H1 (cell line): ENCODE data around the gene ZNF471. TPM values are rescaled to one million over a fixed set of nuclear protein-coding genes. Genes with fewer than 3 reads are reported as not detected.
A peak's percentile ranks its signal among the peaks of the same experiment; 100 is the strongest.

ENCODE experiments used
- CTCF ChIA-PET: fragments of 300-600 bp; sonication (Branson Sonifier 250); formaldehyde crosslinking; loops from one replicate; lab custom pipeline; 2021; ENCODE audit not compliant: partially characterized antibody; lab: Charles Lee
- POLR2A ChIA-PET: fragments of 300-600 bp; sonication (Branson Sonifier 250); formaldehyde crosslinking; loops from one replicate; lab custom pipeline; 2021; ENCODE audit warnings: inconsistent platforms; ENCODE audit not compliant: partially characterized antibody; lab: Charles Lee
- DNase-seq, 2 experiments: peaks; one replicate each; pipeline versions ENCODE4 v3.0.0 to v3.0.0-alpha.2; 2010 to 2022; ENCODE audit warnings: low spot score in 2 of 2, low read depth in 1 of 2, mixed read lengths in 1 of 2
- FAIRE-seq: peaks from 2 replicates; lab custom pipeline; 2011; peaks lifted over from hg19 to GRCh38; lab: Jason Lieb, UNC
- H2AFZ ChIP-seq: 2 replicates; pipeline ENCODE4 v1.8.1; 2012; ENCODE audit warnings: low read length, inconsistent platforms
- H2AK5ac ChIP-seq: 2 replicates; pipeline ENCODE4 v1.6.1; 2013; ENCODE audit warnings: low read depth, low read length
- H2BK120ac ChIP-seq: replicated peaks from 2 replicates; pipeline ENCODE3; 2013; ENCODE audit warnings: low read depth, low read length, inconsistent platforms
- H2BK12ac ChIP-seq: 2 replicates; pipeline ENCODE4 v1.6.1; 2013; ENCODE audit warnings: low read depth, low read length
- H2BK15ac ChIP-seq: 2 replicates; pipeline ENCODE4 v1.6.1; 2013; ENCODE audit warnings: low read length
- H2BK20ac ChIP-seq: 2 replicates; pipeline ENCODE4 v1.6.1; 2013; ENCODE audit warnings: low read length
- H2BK5ac ChIP-seq: 2 replicates; pipeline ENCODE4 v1.6.1; 2013; ENCODE audit warnings: low read depth, low read length
- H3K14ac ChIP-seq: 2 replicates; pipeline ENCODE4 v1.6.1; 2013; ENCODE audit warnings: inconsistent platforms; ENCODE audit not compliant: insufficient read length
- H3K18ac ChIP-seq: 2 replicates; pipeline ENCODE4 v1.6.1; 2013; ENCODE audit warnings: low read length; ENCODE audit errors: extremely low read depth
- H3K23ac ChIP-seq: 2 replicates; pipeline ENCODE4 v1.6.1; 2013; ENCODE audit warnings: inconsistent platforms; ENCODE audit not compliant: insufficient read length
- H3K23me2 ChIP-seq: 2 replicates; pipeline ENCODE4 v1.6.1; 2013; ENCODE audit warnings: low read depth, low read length
- H3K27ac ChIP-seq: 2 replicates; pipeline ENCODE4 v1.6.1; 2011; ENCODE audit warnings: low read depth, low read length, inconsistent platforms
- H3K27me3 ChIP-seq, 4 experiments: replicated peaks in 1 of 4; 1 replicate in 1 of 4; 2 replicates in 3 of 4; pipeline versions ENCODE4 v1.6.1 to v1.8.1; 2011 to 2013; ENCODE audit warnings: low read length in 3 of 4, mild to moderate bottlenecking in 3 of 4, inconsistent platforms in 2 of 4, mixed read lengths in 2 of 4, moderate library complexity in 1 of 4; ENCODE audit not compliant: control insufficient read depth in 3 of 4, insufficient read depth in 3 of 4; ENCODE audit errors: extremely low read depth in 1 of 4
- H3K36me3 ChIP-seq, 4 experiments: 2 replicates each; pipeline versions ENCODE4 v1.6.1 to v1.8.1; 2011 to 2013; ENCODE audit warnings: mild to moderate bottlenecking in 4 of 4, low read length in 3 of 4, moderate library complexity in 2 of 4, control low read depth in 1 of 4, inconsistent platforms in 1 of 4; ENCODE audit not compliant: insufficient read depth in 4 of 4, control insufficient read depth in 2 of 4
- H3K4ac ChIP-seq: replicated peaks from 2 replicates; pipeline ENCODE3; 2013; ENCODE audit warnings: low read length, low read depth, mixed read lengths, inconsistent platforms; ENCODE audit not compliant: insufficient read length
- H3K4me1 ChIP-seq, 4 experiments: replicated peaks in 1 of 4; 1 replicate in 1 of 4; 2 replicates in 3 of 4; pipeline versions ENCODE4 v1.6.1 to v1.8.1; 2011 to 2013; ENCODE audit warnings: low read length in 3 of 4, inconsistent platforms in 2 of 4, mixed read lengths in 1 of 4; ENCODE audit not compliant: insufficient read depth in 4 of 4, control insufficient read depth in 3 of 4
- H3K4me2 ChIP-seq, 2 experiments: 2 replicates each; pipeline versions ENCODE4 v1.6.1 to v1.8.1; 2011 to 2013; ENCODE audit warnings: low read depth in 2 of 2, low read length in 2 of 2, control low read depth in 1 of 2, inconsistent platforms in 1 of 2, mild to moderate bottlenecking in 1 of 2; ENCODE audit not compliant: insufficient read depth in 1 of 2
- H3K4me3 ChIP-seq, 4 experiments: fragments of 200-600, 300-600 bp in 1 of 4; sonication (generic), shearing (Covaris generic), sonication (Bioruptor Twin) in 1 of 4; 2 replicates each; pipeline versions ENCODE4 v1.5.1 to v1.8.1; 2011 to 2016; ENCODE audit warnings: low read length in 4 of 4, low read depth in 3 of 4, control low read depth in 2 of 4, inconsistent platforms in 2 of 4, mild to moderate bottlenecking in 2 of 4, mixed read lengths in 1 of 4, moderate library complexity in 1 of 4; ENCODE audit not compliant: insufficient read depth in 2 of 4; ENCODE audit errors: extremely low read depth in 1 of 4
- H3K56ac ChIP-seq: replicated peaks from 2 replicates; pipeline ENCODE3; 2013; ENCODE audit warnings: low read depth, mild to moderate bottlenecking, mixed read lengths, low read length, inconsistent platforms; ENCODE audit not compliant: insufficient read length
- H3K79me1 ChIP-seq: 2 replicates; pipeline ENCODE4 v1.6.1; 2013; ENCODE audit warnings: low read depth, low read length, control low read depth
- H3K79me2 ChIP-seq, 2 experiments: 2 replicates each; pipeline versions ENCODE4 v1.6.1 to v1.8.1; 2012 to 2013; ENCODE audit warnings: low read length in 2 of 2, mild to moderate bottlenecking in 2 of 2, inconsistent platforms in 1 of 2; ENCODE audit not compliant: insufficient read depth in 2 of 2, control insufficient read depth in 1 of 2
- H3K9ac ChIP-seq, 4 experiments: replicated peaks in 1 of 4; 1 replicate in 1 of 4; 2 replicates in 3 of 4; pipeline versions ENCODE4 v1.6.1 to v1.8.1; 2011 to 2013; ENCODE audit warnings: low read depth in 3 of 4, low read length in 3 of 4, control low read depth in 2 of 4, mild to moderate bottlenecking in 2 of 4, moderate library complexity in 2 of 4, inconsistent platforms in 1 of 4; ENCODE audit errors: extremely low read depth in 1 of 4
- H3K9me3 ChIP-seq, 2 experiments: 2 replicates each; pipeline versions ENCODE4 v1.6.1 to v1.8.1; 2012 to 2013; ENCODE audit warnings: mild to moderate bottlenecking in 2 of 2, moderate library complexity in 2 of 2, control low read depth in 1 of 2, inconsistent platforms in 1 of 2, low read depth in 1 of 2, low read length in 1 of 2, mixed read lengths in 1 of 2; ENCODE audit not compliant: insufficient read depth in 2 of 2
- H4K20me1 ChIP-seq, 2 experiments: replicated peaks in 1 of 2; 2 replicates each; pipeline versions ENCODE3 to v1.8.1; 2011 to 2013; ENCODE audit warnings: inconsistent platforms in 2 of 2, low read length in 2 of 2, mild to moderate bottlenecking in 1 of 2; ENCODE audit not compliant: insufficient read depth in 2 of 2, control insufficient read depth in 1 of 2
- H4K5ac ChIP-seq: 2 replicates; pipeline ENCODE4 v1.6.1; 2013; ENCODE audit warnings: low read length, low read depth, mixed read lengths, inconsistent platforms; ENCODE audit not compliant: insufficient read length
- H4K8ac ChIP-seq: 2 replicates; pipeline ENCODE4 v1.8.0; 2013; ENCODE audit warnings: mild to moderate bottlenecking, moderate library complexity, low read length, inconsistent platforms; ENCODE audit not compliant: insufficient read depth; ENCODE audit errors: extremely low read depth
- H4K91ac ChIP-seq: replicated peaks from 2 replicates; pipeline ENCODE3; 2013; ENCODE audit warnings: low read length, mixed read lengths, inconsistent platforms; ENCODE audit not compliant: insufficient read length
- HDAC6 ChIP-seq: IDR thresholded peaks from one replicate; pipeline ENCODE4 v1.7.1; 2012; ENCODE audit warnings: low read depth, mild to moderate bottlenecking, inconsistent platforms, low read length, moderate library complexity
- KDM4A ChIP-seq: IDR thresholded peaks from one replicate; pipeline ENCODE4 v1.7.1; 2012; ENCODE audit warnings: low read depth, mild to moderate bottlenecking, moderate library complexity, low read length, inconsistent platforms; ENCODE audit not compliant: severe bottlenecking
- WGBS, 2 experiments: shearing (Covaris generic) in 1 of 2; methylation state at CpG; one replicate each; pipeline versions ENCODE4 v1.1.6 to v1.1.7; 2013 to 2015; ENCODE audit warnings: low lambda C conversion rate in 2 of 2, mixed read lengths in 2 of 2, inconsistent platforms in 1 of 2, low coverage in 1 of 2, missing lambda C conversion rate in 1 of 2; ENCODE audit not compliant: insufficient replicate concordance in 2 of 2, insufficient coverage in 1 of 2, insufficient read length in 1 of 2; ENCODE audit errors: extremely low coverage in 1 of 2, missing lambda C conversion rate in 1 of 2; 5-methylcytosine and 5-hydroxymethylcytosine counted together
- polyA plus RNA-seq, 7 experiments: library from polyadenylated mRNA; depleted of rRNA in 3 of 7; stranded (reverse) in 5 of 7; unstranded in 2 of 7; fragments of >200 nt in 5 of 7; fragments of 200-250 nt in 2 of 7; gene quantifications; 1 replicate in 5 of 7; 2 replicates in 1 of 7; 4 replicates in 1 of 7; pipeline versions ENCODE4 v1.2.1 to v1.2.3, GENCODE V29; 2011 to 2013; ENCODE audit warnings: missing spikeins in 2 of 7, mixed read lengths in 2 of 7
- total RNA-seq: library from RNA; stranded (reverse); fragmentation: NEBNext Ultra II Directional; extraction: Animal tissue kit (Norgen Biotek cat#: 25700); gene quantifications from 2 replicates; pipeline ENCODE4 v1.2.1, GENCODE V29; 2021

ZNF471 gene
- total and polyA plus RNA-seq, 2 of the 8 experiments (the other 6 are each of a cell fraction or from before 2014, with no cell fraction given): 0.73 to 0.74 TPM

- ChIA-PET CTCF (interaction anchor here (0.7 to 1.7 kb wide), 3 partner anchors 17 to 442 kb away, joined by 3 read pairs; partner anchors contain the start of gene ZFP28), POLR2A (no interaction called here)
- H3K27me3 ChIP-seq: peaks cover 0 to 5% (median 2%) of the 10 kb centered on the region in 4 experiments; a peak in 3 of 7 replicates
- H2AFZ ChIP-seq: peak overlapping the region; percentile 100
- peaks cover 0 to 2% of the 10 kb centered on the region in 2 experiments for H4K20me1 ChIP-seq
- no peak for FAIRE-seq
- WGBS, 2 experiments: 27% methylated on average over 17 of the region's 17 CpGs; no CpG with 5 or more reads in 1 of the 2 experiments
- TF ChIP-seq KDM4A (peak; percentile 61), HDAC6 (no peak)
- H3K36me3 ChIP-seq: no peaks in the 10 kb centered on the region
- H3K4ac ChIP-seq: peak overlapping the region; percentile 25
- H2BK15ac ChIP-seq: no peak overlapping the region
- H4K8ac ChIP-seq: peak overlapping the region; percentile 81; the same call in 1 of the 2 replicates
- H2BK12ac ChIP-seq: peak overlapping the region; percentile 10; the same call in 1 of the 2 replicates
- H2BK120ac ChIP-seq: no peak overlapping the region
- DNase-seq: no peak
- H3K18ac ChIP-seq: no peak overlapping the region
- peaks cover 14% of the 10 kb centered on the region for H3K23me2 ChIP-seq
- H4K91ac ChIP-seq: peak overlapping the region; percentile 73
- peak overlapping the region; percentile 18; the same call in 1 of the 2 replicates for H2BK5ac ChIP-seq
- peaks cover 4 to 17% of the 10 kb centered on the region in 2 experiments; a peak in 2 of 4 replicates for H3K9me3 ChIP-seq
- H3K4me1 ChIP-seq: peaks cover 0 to 10% (median 2%) of the 10 kb centered on the region in 4 experiments; a peak in 5 of 7 replicates
- no peak overlapping the region for H3K23ac ChIP-seq
- no peaks in the 10 kb centered on the region for H3K79me1 ChIP-seq
- H2BK20ac ChIP-seq: no peak overlapping the region
- H2AK5ac ChIP-seq: no peak overlapping the region; the same call in 1 of the 2 replicates
- H3K14ac ChIP-seq: no peak overlapping the region
- peak overlapping the region; percentile 100 for H3K4me2 ChIP-seq
- peak overlapping the region; percentile 32 for H3K56ac ChIP-seq
- H3K79me2 ChIP-seq: no peaks in the 10 kb centered on the region
- peak overlapping the region in 3 of 4 experiments; percentile 26 to 90 (median 32); a peak in 5 of 7 replicates for H3K9ac ChIP-seq
- peak overlapping the region; percentile 73 to 98 (median 80) for H3K4me3 ChIP-seq
- H4K5ac ChIP-seq: no peak overlapping the region
- H3K27ac ChIP-seq: no peak overlapping the region
These were observed 679 bp downstream of the ZNF471 start for GRCh38 chr19:56508290-56508778.
